ENCODE measurements around the gene MZF1.

- TF ChIP-seq SREBF2 (CRISPR knock-in tag; IDR thresholded peaks at IDR 0.05) (no peak), ZNF274 (IDR thresholded peaks at IDR 0.05; ENCODE audit: borderline replicate concordance, low read depth, low read length) (no peak), ERF (CRISPR knock-in tag; IDR thresholded peaks at IDR 0.05) (no peak), NRF1 (conservative IDR thresholded peaks at IDR 0.05 in 1 of 2, IDR thresholded peaks at IDR 0.05 in 1 of 2) (no peak), ZNF354B (CRISPR knock-in tag; IDR thresholded peaks at IDR 0.05) (no peak), ZBED1 (IDR thresholded peaks at IDR 0.05) (no peak)
Observed at GRCh38 chr19:58516246-58516836, 56.8 kb downstream of the MZF1 start.

All from K562 (cell line).